ENCODE measurements around the gene RABL2B. TPM values are rescaled to one million over a fixed set of nuclear protein-coding genes. Genes with fewer than 3 reads are reported as not detected.
A peak's percentile ranks its signal among the peaks of the same experiment; 100 is the strongest.
"Not testable (repeated sequence)": the region's sequence is repeated elsewhere in the genome, so short reads cannot be mapped to it uniquely, and the experiment has no call there.

The RABL2B gene
- total and polyA plus RNA-seq, 12 donors = 10.1 to 33.9 (median 17.7) TPM

GRCh38 chr22:50775132-50775531, 8.3 kb downstream of the RABL2B start:
- 29 to 44% (median 41%) methylated on average over 4 to 12 of the region's 12 CpGs for WGBS, 4 donors
- H3K4me1 ChIP-seq (replicated peaks in 1 of 2); H3K9me3 ChIP-seq (replicated peaks in 1 of 3); intact Hi-C loops (cut with DNase I); H3K4me3 ChIP-seq; H3K36me3 ChIP-seq (replicated peaks in 1 of 2); H3K27ac ChIP-seq; H3K27me3 ChIP-seq: not testable (repeated sequence)
- peak in 5 of 6 experiments; percentile 12 to 30 (median 26) for TF ChIP-seq CTCF (IDR thresholded peaks at IDR 0.05)
- peak in 5 of 7 donors; percentile 17 to 60 (median 25) for DNase-seq

- H3K4me1 ChIP-seq (replicated peaks in 1 of 2); H3K4me3 ChIP-seq; H3K27me3 ChIP-seq; H3K9me3 ChIP-seq (replicated peaks in 1 of 3); H3K27ac ChIP-seq; H3K36me3 ChIP-seq (replicated peaks in 1 of 2); intact Hi-C loops (cut with DNase I): not testable (repeated sequence)
- DNase-seq = peak in 1 of 7 donors; percentile 11
- 67 to 78% (median 71%) methylated on average over 3 of the region's 3 CpGs for WGBS, 4 donors
Measured at GRCh38 chr22:50764288-50764687, 19.1 kb downstream of the RABL2B start.

GRCh38 chr22:50761829-50762228, 21.6 kb downstream of the RABL2B start:
- 80 to 99% (median 91%) methylated on average over 2 of the region's 2 CpGs for WGBS, 4 donors
- intact Hi-C loops (cut with DNase I) = not testable (repeated sequence)

GRCh38 chr22:50759597-50760341, 23.7 kb downstream of the RABL2B start:
- H3K4me3 ChIP-seq; H3K27me3 ChIP-seq; intact Hi-C loops (cut with DNase I); H3K27ac ChIP-seq; H3K9me3 ChIP-seq (replicated peaks in 1 of 3); H3K36me3 ChIP-seq (replicated peaks in 1 of 2); H3K4me1 ChIP-seq (replicated peaks in 1 of 2): not testable (repeated sequence)
- peak in 1 of 7 donors; percentile 33 for DNase-seq
- WGBS, 4 donors = 44 to 55% (median 51%) methylated on average over 9 to 10 of the region's 10 CpGs

More at GRCh38 chr22:50761829-50762228, 21.6 kb downstream of the RABL2B start:
- H3K4me3 ChIP-seq; DNase-seq; H3K36me3 ChIP-seq (replicated peaks in 1 of 2); H3K27me3 ChIP-seq; H3K9me3 ChIP-seq (replicated peaks in 1 of 3); H3K27ac ChIP-seq; H3K4me1 ChIP-seq (replicated peaks in 1 of 2): not testable (repeated sequence)

GRCh38 chr22:50756949-50757491, 26.4 kb downstream of the RABL2B start:
- Histone ChIP-seq H3K4me3 (peak overlapping the region in 2 of 4 donors; percentile 55 to 57), H3K27ac (peak overlapping the region in 1 of 5 donors; percentile 45)
- H3K36me3 ChIP-seq (replicated peaks in 1 of 2); intact Hi-C loops (cut with DNase I); H3K9me3 ChIP-seq (replicated peaks in 1 of 3); H3K4me1 ChIP-seq (replicated peaks in 1 of 2); H3K27me3 ChIP-seq: not testable (repeated sequence)
- 10 to 39% (median 15%) methylated on average over 13 to 24 of the region's 24 CpGs for whole genome bisulfite sequencing, 4 donors
- peak in 3 of 6 experiments; percentile 13 to 40 (median 31) for TF ChIP-seq CTCF (IDR thresholded peaks at IDR 0.05)
- DNase-seq = peak in 4 of 7 donors; percentile 28 to 71 (median 44)

- H3K27ac ChIP-seq; intact Hi-C loops (cut with DNase I); H3K27me3 ChIP-seq; H3K9me3 ChIP-seq (replicated peaks in 1 of 3); H3K4me1 ChIP-seq (replicated peaks in 1 of 2); H3K4me3 ChIP-seq; H3K36me3 ChIP-seq (replicated peaks in 1 of 2): not testable (repeated sequence)
- DNase-seq = peak in 1 of 7 donors; percentile 30
- 30 to 60% (median 34%) methylated on average over 1 to 9 of the region's 9 CpGs for WGBS, 4 donors
Measured at GRCh38 chr22:50756406-50756805, 27.0 kb downstream of the RABL2B start.

- H3K4me1 ChIP-seq (replicated peaks in 1 of 2); H3K27ac ChIP-seq; H3K36me3 ChIP-seq (replicated peaks in 1 of 2); H3K4me3 ChIP-seq; H3K27me3 ChIP-seq; intact Hi-C loops (cut with DNase I); H3K9me3 ChIP-seq (replicated peaks in 1 of 3): not testable (repeated sequence)
- peak in 1 of 7 donors; percentile 30 for DNase-seq
- 79 to 93% (median 85%) methylated on average over 20 of the region's 20 CpGs for WGBS, 4 donors
Measured at GRCh38 chr22:50755251-50755650, 28.2 kb downstream of the RABL2B start.

GRCh38 chr22:50749302-50750074, 33.9 kb downstream of the RABL2B start:
- H3K4me1 ChIP-seq (replicated peaks in 1 of 2); H3K9me3 ChIP-seq (replicated peaks in 1 of 3); H3K4me3 ChIP-seq; H3K27ac ChIP-seq; H3K36me3 ChIP-seq (replicated peaks in 1 of 2); H3K27me3 ChIP-seq; intact Hi-C loops (cut with DNase I); DNase-seq: not testable (repeated sequence)
- WGBS, 4 donors = 57 to 85% (median 72%) methylated on average over 9 of the region's 9 CpGs

- WGBS, 4 donors = 73 to 80% (median 77%) methylated on average over 3 to 12 of the region's 13 CpGs
- H3K27me3 ChIP-seq; H3K27ac ChIP-seq; intact Hi-C loops (cut with DNase I); H3K9me3 ChIP-seq (replicated peaks in 1 of 3); H3K4me3 ChIP-seq; DNase-seq; H3K4me1 ChIP-seq (replicated peaks in 1 of 2); H3K36me3 ChIP-seq (replicated peaks in 1 of 2): not testable (repeated sequence)
Measured at GRCh38 chr22:50748630-50749029, 34.8 kb downstream of the RABL2B start.

All from adrenal gland (tissue), 12 donors.